Small intestine (tissue), 7 donors: ENCODE measurements around the gene CLCN4. TPM values are rescaled to one million over a fixed set of nuclear protein-coding genes. Genes with fewer than 3 reads are reported as not detected.

Experiments
- DNase-seq, 2 donors: peaks; one replicate each; pipeline versions ENCODE4 v3.0.0 to v3.0.0-alpha.2; 2013
- FAIRE-seq: peaks from 2 replicates; lab custom pipeline; 2012; peaks lifted over from hg19 to GRCh38; lab: Jason Lieb, UNC
- H3K27ac ChIP-seq, 3 donors: one replicate each; pipeline ENCODE4 v1.5.1; 2013; ENCODE audit warnings: low read length in 2 of 3, mild to moderate bottlenecking in 2 of 3, control low read depth in 1 of 3, inconsistent platforms in 1 of 3, low read depth in 1 of 3, moderate library complexity in 1 of 3
- H3K27me3 ChIP-seq, 3 donors: one replicate each; pipeline ENCODE4 v1.6.1; 2013; ENCODE audit warnings: low read length in 3 of 3, inconsistent platforms in 1 of 3; ENCODE audit not compliant: control insufficient read depth in 3 of 3, insufficient read depth in 3 of 3
- H3K36me3 ChIP-seq, 3 donors: one replicate each; pipeline ENCODE4 v1.6.1; 2013; ENCODE audit warnings: low read length in 3 of 3, inconsistent platforms in 1 of 3, low read depth in 1 of 3, mild to moderate bottlenecking in 1 of 3, moderate library complexity in 1 of 3; ENCODE audit not compliant: control insufficient read depth in 3 of 3, insufficient read depth in 2 of 3
- H3K4me1 ChIP-seq, 3 donors: one replicate each; pipeline ENCODE4 v1.6.1; 2013; ENCODE audit warnings: low read length in 2 of 3, inconsistent platforms in 1 of 3, low read depth in 1 of 3, mild to moderate bottlenecking in 1 of 3, moderate library complexity in 1 of 3; ENCODE audit not compliant: control insufficient read depth in 3 of 3, insufficient read depth in 2 of 3
- H3K4me3 ChIP-seq, 3 donors: one replicate each; pipeline ENCODE4 v1.5.1; 2013; ENCODE audit warnings: low read length in 3 of 3, control low read depth in 1 of 3, inconsistent platforms in 1 of 3, low read depth in 1 of 3, mild to moderate bottlenecking in 1 of 3, moderate library complexity in 1 of 3
- H3K9me3 ChIP-seq, 2 donors: one replicate each; pipeline ENCODE4 v1.6.1; 2013; ENCODE audit warnings: low read depth in 1 of 2, low read length in 1 of 2; ENCODE audit not compliant: control insufficient read depth in 2 of 2, insufficient read depth in 1 of 2
- WGBS, 3 donors: extraction: QIAGEN DNeasy Blood & Tissue Kit; methylation state at CpG; one replicate each; pipeline ENCODE4 v1.1.7; 2013; 5-methylcytosine and 5-hydroxymethylcytosine counted together
- polyA plus RNA-seq, 4 donors: library from polyadenylated mRNA; stranded (reverse) in 3 of 4; unstranded in 1 of 4; fragments of 200-250 nt in 3 of 4; fragments of 120-200 nt in 1 of 4; gene quantifications; one replicate each; pipeline versions ENCODE4 v1.2.1 to v1.2.3, GENCODE V29; 2013
- donor health status: healthy with polysubstance abuse.
- donor health status: control.
- donor health status: control.
- donor health status: Bipolar disorder and iron deficiency.
- donor health status: healthy.

Gene CLCN4
- polyA plus RNA-seq, 4 donors, result under 0.01 to 2.7 (median 0.70) TPM; not detected in 1

- H3K27me3 ChIP-seq, result no peaks in the 10 kb centered on the region
- DNase-seq (peak in 1 of 2 donors; percentile 5), FAIRE-seq (no peak)
- no peak overlapping the region for H3K4me3 ChIP-seq
- H3K36me3 ChIP-seq, result no peaks in the 10 kb centered on the region
- H3K27ac ChIP-seq, result no peak overlapping the region
- 23 to 61% (median 40%) methylated on average over 4 of the region's 4 CpGs for WGBS, 3 donors
- H3K9me3 ChIP-seq, result no peaks in the 10 kb centered on the region
- H3K4me1 ChIP-seq, result no peaks in the 10 kb centered on the region
These were observed 74.7 kb downstream of the CLCN4 start for GRCh38 chrX:10231461-10231860.

- 47 to 70% (median 62%) methylated on average over 3 of the region's 3 CpGs for WGBS, 3 donors
- Histone ChIP-seq H3K4me3 (no peak overlapping the region), H3K27me3 (no peaks in the 10 kb centered on the region), H3K9me3 (no peaks in the 10 kb centered on the region), H3K4me1 (no peaks in the 10 kb centered on the region), H3K27ac (no peak overlapping the region), H3K36me3 (no peaks in the 10 kb centered on the region)
- FAIRE-seq (no peak), DNase-seq (no peak)
These were observed 76.4 kb downstream of the CLCN4 start for GRCh38 chrX:10233173-10233572.

GRCh38 chrX:10233696-10234095 is 76.9 kb downstream of the CLCN4 start:
- no peaks in the 10 kb centered on the region for H3K9me3 ChIP-seq
- H3K36me3 ChIP-seq, result no peaks in the 10 kb centered on the region
- H3K4me3 ChIP-seq, result no peak overlapping the region
- WGBS, 3 donors, result 81 to 85% (median 85%) methylated on average over 6 of the region's 6 CpGs
- DNase-seq, result no peak
- H3K27me3 ChIP-seq, result no peaks in the 10 kb centered on the region
- FAIRE-seq, result no peak
- no peak overlapping the region for H3K27ac ChIP-seq
- H3K4me1 ChIP-seq, result no peaks in the 10 kb centered on the region

- 87 to 88% (median 88%) methylated on average over 7 of the region's 7 CpGs for WGBS, 3 donors
- Histone ChIP-seq H3K27ac (no peak overlapping the region), H3K9me3 (no peaks in the 10 kb centered on the region), H3K4me1 (no peaks in the 10 kb centered on the region), H3K27me3 (no peaks in the 10 kb centered on the region), H3K36me3 (no peaks in the 10 kb centered on the region), H3K4me3 (no peak overlapping the region)
- DNase-seq (no peak), FAIRE-seq (no peak)
These were observed 79.1 kb downstream of the CLCN4 start for GRCh38 chrX:10235851-10236250.

GRCh38 chrX:10237241-10237640 is 80.5 kb downstream of the CLCN4 start:
- WGBS, 3 donors, result 71 to 87% (median 81%) methylated on average over 7 of the region's 7 CpGs
- H3K27me3 ChIP-seq, result no peaks in the 10 kb centered on the region
- H3K4me3 ChIP-seq, result no peak overlapping the region
- DNase-seq (no peak), FAIRE-seq (no peak)
- H3K27ac ChIP-seq, result no peak overlapping the region
- no peaks in the 10 kb centered on the region for H3K9me3 ChIP-seq
- H3K4me1 ChIP-seq, result no peaks in the 10 kb centered on the region
- H3K36me3 ChIP-seq, result no peaks in the 10 kb centered on the region

- no peaks in the 10 kb centered on the region for H3K4me1 ChIP-seq
- H3K27ac ChIP-seq, result no peak overlapping the region
- WGBS, 3 donors, result 83 to 89% (median 86%) methylated on average over 11 of the region's 11 CpGs
- H3K9me3 ChIP-seq, result no peaks in the 10 kb centered on the region
- H3K4me3 ChIP-seq, result no peak overlapping the region
- H3K27me3 ChIP-seq, result no peaks in the 10 kb centered on the region
- no peaks in the 10 kb centered on the region for H3K36me3 ChIP-seq
- DNase-seq, result no peak
- FAIRE-seq, result no peak
These were observed 82.9 kb downstream of the CLCN4 start for GRCh38 chrX:10239611-10240064.

- 51 to 78% (median 68%) methylated on average over 4 of the region's 4 CpGs for WGBS, 3 donors
- no peaks in the 10 kb centered on the region for H3K27me3 ChIP-seq
- FAIRE-seq (no peak), DNase-seq (no peak)
- H3K4me1 ChIP-seq, result no peaks in the 10 kb centered on the region
- no peaks in the 10 kb centered on the region for H3K9me3 ChIP-seq
- H3K36me3 ChIP-seq, result no peaks in the 10 kb centered on the region
- no peak overlapping the region for H3K27ac ChIP-seq
- H3K4me3 ChIP-seq, result no peak overlapping the region
These were observed 84.1 kb downstream of the CLCN4 start for GRCh38 chrX:10240918-10241317.

GRCh38 chrX:10242026-10242425 is 85.3 kb downstream of the CLCN4 start:
- Histone ChIP-seq H3K4me3 (no peak overlapping the region), H3K36me3 (no peaks in the 10 kb centered on the region), H3K9me3 (no peaks in the 10 kb centered on the region), H3K27me3 (no peaks in the 10 kb centered on the region), H3K4me1 (no peaks in the 10 kb centered on the region), H3K27ac (no peak overlapping the region)
- FAIRE-seq (no peak), DNase-seq (no peak)
- WGBS, 3 donors, result 68 to 84% (median 80%) methylated on average over 5 of the region's 5 CpGs

GRCh38 chrX:10243106-10243505 is 86.3 kb downstream of the CLCN4 start:
- Histone ChIP-seq H3K36me3 (no peaks in the 10 kb centered on the region), H3K27me3 (no peaks in the 10 kb centered on the region), H3K27ac (no peak overlapping the region), H3K4me1 (no peaks in the 10 kb centered on the region), H3K9me3 (no peaks in the 10 kb centered on the region), H3K4me3 (no peak overlapping the region)
- no peak for DNase-seq
- WGBS, 3 donors, result 55 to 68% (median 62%) methylated on average over 4 of the region's 4 CpGs
- no peak for FAIRE-seq
